Subcutaneous adipose tissue (tissue), 4 donors: ENCODE measurements around the gene RBBP5. TPM values are rescaled to one million over a fixed set of nuclear protein-coding genes. Genes with fewer than 3 reads are reported as not detected.

Experiments
- CTCF ChIP-seq: fragments of 450-650 bp; IDR thresholded peaks from one replicate; pipeline ENCODE4 v1.5.1; 2016; ENCODE audit warnings: low read depth, mild to moderate bottlenecking, control low read depth, antibody characterized with exemption, moderate library complexity
- total RNA-seq, 4 donors: library from RNA; depleted of rRNA; stranded (reverse); fragments of >200 nt; gene quantifications; one replicate each; pipeline ENCODE4 v1.1.0, GENCODE V29; 2016

RBBP5 gene
- total RNA-seq, 4 donors from 2014 or later, result 13.8 to 25.5 (median 14.6) TPM

GRCh38 chr1:205041001-205041715, 80.6 kb downstream of the RBBP5 start:
- no peak for TF ChIP-seq CTCF

GRCh38 chr1:205038132-205038786, 83.5 kb downstream of the RBBP5 start:
- no peak for TF ChIP-seq CTCF

- no peak for TF ChIP-seq CTCF
Observed at GRCh38 chr1:205037539-205037938, 84.2 kb downstream of the RBBP5 start.

Other genes starting within 250 kb of the RBBP5 start
- gene CNTN2, start 78.8 kb downstream of the RBBP5 start, total RNA-seq, result under 1 TPM in 1 of 4 donors, not detected in 3; 0.19 TPM
- 1 to 10 TPM; 2.4 to 3.1 (median 2.8) TPM for gene TMEM81, start 37.5 kb downstream of the RBBP5 start, total RNA-seq
- 10 to 100 TPM in 3 of 4 donors, 1 to 10 TPM in 1; 7.2 to 12.3 (median 11.0) TPM for gene DSTYK, start 89.7 kb upstream of the RBBP5 start, total RNA-seq
- gene TMCC2, start 106.0 kb upstream of the RBBP5 start, total RNA-seq, result 1 to 10 TPM in 3 of 4 donors, under 1 TPM in 1; 0.33 to 2.1 (median 1.1) TPM
- gene NUAK2, start 199.8 kb upstream of the RBBP5 start, total RNA-seq, result 1 to 10 TPM in 3 of 4 donors, under 1 TPM in 1; 0.16 to 1.7 (median 1.3) TPM
- gene KLHDC8A, start 234.9 kb upstream of the RBBP5 start, total RNA-seq, result not detected